HL-60 (cell line): ENCODE results near the gene PARVB.
A peak's percentile ranks its signal among the peaks of the same experiment; 100 is the strongest.

Source experiments
- DNase-seq, 2 experiments: peaks; one replicate each; pipeline ENCODE4 v3.0.0-alpha.2; 2010 to 2020; ENCODE audit warnings: low read depth in 1 of 2, low spot score in 1 of 2
- H3K27ac ChIP-seq: fragments of 250-450 bp; sonication (Bioruptor Pico); replicated peaks from 2 replicates; pipeline ENCODE4 v1.5.1; 2020; ENCODE audit warnings: mild to moderate bottlenecking, moderate library complexity
- H3K27me3 ChIP-seq: fragments of 250-450 bp; sonication (Bioruptor Pico); 2 replicates; pipeline ENCODE4 v1.5.1; 2021; ENCODE audit warnings: mild to moderate bottlenecking, moderate library complexity; ENCODE audit not compliant: insufficient read depth, poor library complexity, severe bottlenecking
- H3K4me3 ChIP-seq: replicated peaks from 2 replicates; pipeline ENCODE4 v1.5.1; 2011; ENCODE audit warnings: mild to moderate bottlenecking, control low read depth, low read length; ENCODE audit not compliant: insufficient read depth
- CTCF ChIP-seq: IDR thresholded peaks from one replicate; pipeline ENCODE4 v1.5.1; 2011; ENCODE audit warnings: low read length, control low read depth, inconsistent platforms; ENCODE audit not compliant: insufficient read depth
- GABPA ChIP-seq: IDR thresholded peaks from 2 replicates; pipeline ENCODE4 v1.6.1; 2012; ENCODE audit warnings: low read depth
- POLR2AphosphoS5 ChIP-seq: IDR thresholded peaks from 2 replicates; pipeline ENCODE4 v1.6.1; 2012; ENCODE audit warnings: low read depth
- REST ChIP-seq: IDR thresholded peaks from 2 replicates; pipeline ENCODE4 v1.6.1; 2012; ENCODE audit warnings: low read depth; ENCODE audit not compliant: insufficient replicate concordance
- SPI1 ChIP-seq: IDR thresholded peaks from 2 replicates; pipeline ENCODE4 v1.6.1; 2012; ENCODE audit warnings: low read depth, mild to moderate bottlenecking, borderline replicate concordance

Gene PARVB

GRCh38 chr22:44159221-44159620 lies 135.1 kb downstream of the PARVB start:
- Histone ChIP-seq H3K4me3 (no peak overlapping the region), H3K27ac (no peak overlapping the region), H3K27me3 (no peaks in the 10 kb centered on the region)
- TF ChIP-seq CTCF, result no peak
- TF ChIP-seq SPI1, result no peak
- no peak for TF ChIP-seq GABPA
- TF ChIP-seq REST, result no peak
- no peak for TF ChIP-seq POLR2AphosphoS5
- no peak for DNase-seq

- Histone ChIP-seq H3K4me3 (no peak overlapping the region), H3K27me3 (no peaks in the 10 kb centered on the region), H3K27ac (no peak overlapping the region)
- DNase-seq, result no peak
- no peak for TF ChIP-seq POLR2AphosphoS5
- TF ChIP-seq GABPA, result no peak
- TF ChIP-seq REST, result no peak
- no peak for TF ChIP-seq SPI1
- TF ChIP-seq CTCF, result no peak
These were observed 135.7 kb downstream of the PARVB start for GRCh38 chr22:44159811-44160210.

- H3K4me3 ChIP-seq, result no peak overlapping the region
- DNase-seq, result peak in 1 of 2 experiments; percentile 71
- peak overlapping the region; percentile 40; the same call in 1 of the 2 replicates for H3K27ac ChIP-seq
- no peaks in the 10 kb centered on the region for H3K27me3 ChIP-seq
- TF ChIP-seq CTCF (no peak), GABPA (no peak), SPI1 (peak; percentile 7; the same call in 1 of the 2 replicates), REST (no peak), POLR2AphosphoS5 (peak; percentile 39; the same call in 1 of the 2 replicates)
These were observed 136.3 kb downstream of the PARVB start for GRCh38 chr22:44160421-44160820.
